GM12878 (cell line): ENCODE results near the gene CIB4. TPM values are rescaled to one million over a fixed set of nuclear protein-coding genes. Genes with fewer than 3 reads are reported as not detected.

Source experiments
- ATAC-seq: fragments of 200-7000 bp; cut with Tn5 transposase; 3 replicates; pipeline ENCODE4 v1.9.1; 2020; ENCODE audit warnings: mild to moderate bottlenecking, moderate library complexity
- BruUV-seq: library from RNA; stranded (reverse); fragments of 400-500 nt; replicated peaks from 2 replicates; lab custom pipeline; 2021; lab: Mats Ljungman, UMichigan
- CTCF ChIA-PET: fragments of 300-600 bp; sonication (Branson Sonifier 250); formaldehyde crosslinking; extraction: SDS; loops from one replicate; lab custom pipeline; 2021; ENCODE audit warnings: inconsistent platforms; lab: Yijun Ruan, JAX
- POLR2A ChIA-PET: fragments of 350-600 bp; formaldehyde crosslinking; extraction: SDS; loops from one replicate; lab custom pipeline; 2021; ENCODE audit warnings: inconsistent platforms; lab: Charles Lee
- RAD21 ChIA-PET: fragments of 300-600 bp; sonication (Branson Sonifier 250); formaldehyde crosslinking; loops from one replicate; lab custom pipeline; 2023; ENCODE audit warnings: antibody characterized with exemption; ENCODE audit not compliant: unreplicated experiment; lab: Charles Lee
- SMC1A ChIA-PET: fragments of 300-600 bp; sonication (Branson Sonifier 250); formaldehyde crosslinking; loops from one replicate; lab custom pipeline; 2023; ENCODE audit not compliant: unreplicated experiment, uncharacterized antibody; lab: Charles Lee
- DNase-seq: peaks from one replicate; pipeline ENCODE4 v3.0.0-alpha.2; 2011; ENCODE audit warnings: low read depth, low spot score
- FAIRE-seq: peaks from 3 replicates; lab custom pipeline; 2011; peaks lifted over from hg19 to GRCh38; lab: Jason Lieb, UNC
- H2AFZ ChIP-seq: 2 replicates; pipeline ENCODE4 v1.6.0; 2011; ENCODE audit warnings: low read depth, low read length, control low read depth; ENCODE audit not compliant: control insufficient read depth
- H3K27ac ChIP-seq: 2 replicates; pipeline ENCODE4 v1.5.1; 2011; ENCODE audit warnings: control low read depth; ENCODE audit not compliant: control insufficient read depth, insufficient read depth
- H3K27me3 ChIP-seq, 2 experiments: replicated peaks in 1 of 2; 2 replicates each; pipeline versions ENCODE4 v1.6.0 to v1.6.1; 2011; ENCODE audit warnings: low read length in 1 of 2; ENCODE audit not compliant: control insufficient read depth in 2 of 2, insufficient read depth in 2 of 2
- H3K36me3 ChIP-seq, 2 experiments: 2 replicates each; pipeline ENCODE4 v1.5.1; 2011; ENCODE audit warnings: low read length in 1 of 2; ENCODE audit not compliant: control insufficient read depth in 2 of 2, insufficient read depth in 2 of 2
- H3K4me1 ChIP-seq: 2 replicates; pipeline ENCODE4 v1.6.1; 2011; ENCODE audit warnings: mild to moderate bottlenecking, low read length, moderate library complexity, mixed read lengths; ENCODE audit not compliant: control insufficient read depth, insufficient read depth
- H3K4me2 ChIP-seq: 2 replicates; pipeline ENCODE4 v1.6.0; 2011; ENCODE audit warnings: control low read depth; ENCODE audit not compliant: control insufficient read depth, insufficient read depth
- H3K4me3 ChIP-seq: fragments of 200-600 bp; sonication (generic); 2 replicates; pipeline ENCODE4 v1.5.1; 2016
- H3K79me2 ChIP-seq: 2 replicates; pipeline ENCODE4 v1.6.0; 2011; ENCODE audit warnings: low read length; ENCODE audit not compliant: control insufficient read depth, insufficient read depth
- H3K9ac ChIP-seq: 2 replicates; pipeline ENCODE4 v1.8.0; 2011; ENCODE audit warnings: low read length, control low read depth, mixed read lengths; ENCODE audit not compliant: control insufficient read depth, insufficient read depth
- H3K9me3 ChIP-seq: replicated peaks from 3 replicates; pipeline ENCODE4 v1.5.1; 2011; ENCODE audit warnings: mild to moderate bottlenecking, low read length; ENCODE audit not compliant: control insufficient read depth, insufficient read depth
- H4K20me1 ChIP-seq: 2 replicates; pipeline ENCODE4 v1.6.0; 2011; ENCODE audit not compliant: control insufficient read depth, insufficient read depth
- CBX3 ChIP-seq: fragments of 200-600 bp; sonication (generic); IDR thresholded peaks from 2 replicates; pipeline ENCODE4 v1.6.1; 2016; ENCODE audit warnings: low read depth, borderline replicate concordance
- ZBED1 ChIP-seq: IDR thresholded peaks from 2 replicates; pipeline ENCODE4 v1.6.1; 2016; ENCODE audit warnings: borderline replicate concordance
- ZSCAN29 ChIP-seq: fragments of 450-650 bp; IDR thresholded peaks from 2 replicates; pipeline ENCODE4 v1.6.1; 2017; ENCODE audit warnings: mild to moderate bottlenecking, moderate library complexity
- WGBS: methylation state at CpG from one replicate; pipeline ENCODE4 v1.1.6; 2016; ENCODE audit warnings: low lambda C conversion rate; ENCODE audit not compliant: insufficient replicate concordance, insufficient coverage; ENCODE audit errors: missing lambda C conversion rate; 5-methylcytosine and 5-hydroxymethylcytosine counted together
- in situ Hi-C: fragments of 300-500 bp; cut with MboI; formaldehyde crosslinking; loops from 9 replicates; pipeline ENCODE4 v1.14.3; 2018; ENCODE audit warnings: mixed read lengths
- intact Hi-C: fragments of 100-400 bp; cut with micrococcal nuclease; formaldehyde crosslinking; loops from one replicate; pipeline ENCODE4 v1.14.2; 2022; ENCODE audit not compliant: unreplicated experiment
- polyA plus RNA-seq, 11 experiments: library from polyadenylated mRNA; depleted of rRNA in 4 of 11; unstranded in 6 of 11; stranded (reverse) in 5 of 11; fragments of >200 nt; fragmentation: Nextera tagmentation in 4 of 11; fragmentation: Illumina TruSeq in 1 of 11; extraction: Ambion mirVana in 4 of 11; extraction: Trizol in 1 of 11; gene quantifications; 1 replicate in 1 of 11; 2 replicates in 10 of 11; pipeline versions ENCODE4 v1.2.1 to v1.2.3, GENCODE V29; 2011 to 2016; ENCODE audit warnings: inconsistent platforms in 2 of 11, missing spikeins in 2 of 11, low read depth in 1 of 11
- total RNA-seq, 4 experiments: library from RNA; depleted of rRNA in 3 of 4; stranded (reverse); fragments of >200 nt in 3 of 4; fragmentation: Illumina TruSeq in 1 of 4; extraction: Trizol in 1 of 4; gene quantifications; 2 replicates each; pipeline versions ENCODE4 v1.2.1 to v1.2.3, GENCODE V29; 2013 to 2021
- TF ChIP-seq, protein P1 (sequence below): fragments of 150-350 bp; IDR thresholded peaks from 2 replicates; pipeline ENCODE4 v1.6.1; 2016; ENCODE audit warnings: low read depth, low read length

The CIB4 gene
- total and polyA plus RNA-seq, 10 of the 15 experiments (the other 5 are each of a cell fraction or from before 2014, with no cell fraction given): not detected

GRCh38 chr2:26610504-26611335 lies 30.4 kb downstream of the CIB4 start (continued):
- TF ChIP-seq, protein P1, sequence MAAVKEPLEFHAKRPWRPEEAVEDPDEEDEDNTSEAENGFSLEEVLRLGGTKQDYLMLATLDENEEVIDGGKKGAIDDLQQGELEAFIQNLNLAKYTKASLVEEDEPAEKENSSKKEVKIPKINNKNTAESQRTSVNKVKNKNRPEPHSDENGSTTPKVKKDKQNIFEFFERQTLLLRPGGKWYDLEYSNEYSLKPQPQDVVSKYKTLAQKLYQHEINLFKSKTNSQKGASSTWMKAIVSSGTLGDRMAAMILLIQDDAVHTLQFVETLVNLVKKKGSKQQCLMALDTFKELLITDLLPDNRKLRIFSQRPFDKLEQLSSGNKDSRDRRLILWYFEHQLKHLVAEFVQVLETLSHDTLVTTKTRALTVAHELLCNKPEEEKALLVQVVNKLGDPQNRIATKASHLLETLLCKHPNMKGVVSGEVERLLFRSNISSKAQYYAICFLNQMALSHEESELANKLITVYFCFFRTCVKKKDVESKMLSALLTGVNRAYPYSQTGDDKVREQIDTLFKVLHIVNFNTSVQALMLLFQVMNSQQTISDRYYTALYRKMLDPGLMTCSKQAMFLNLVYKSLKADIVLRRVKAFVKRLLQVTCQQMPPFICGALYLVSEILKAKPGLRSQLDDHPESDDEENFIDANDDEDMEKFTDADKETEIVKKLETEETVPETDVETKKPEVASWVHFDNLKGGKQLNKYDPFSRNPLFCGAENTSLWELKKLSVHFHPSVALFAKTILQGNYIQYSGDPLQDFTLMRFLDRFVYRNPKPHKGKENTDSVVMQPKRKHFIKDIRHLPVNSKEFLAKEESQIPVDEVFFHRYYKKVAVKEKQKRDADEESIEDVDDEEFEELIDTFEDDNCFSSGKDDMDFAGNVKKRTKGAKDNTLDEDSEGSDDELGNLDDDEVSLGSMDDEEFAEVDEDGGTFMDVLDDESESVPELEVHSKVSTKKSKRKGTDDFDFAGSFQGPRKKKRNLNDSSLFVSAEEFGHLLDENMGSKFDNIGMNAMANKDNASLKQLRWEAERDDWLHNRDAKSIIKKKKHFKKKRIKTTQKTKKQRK: no peak
- TF ChIP-seq ZSCAN29 (no peak), ZBED1 (no peak)

DNA sequence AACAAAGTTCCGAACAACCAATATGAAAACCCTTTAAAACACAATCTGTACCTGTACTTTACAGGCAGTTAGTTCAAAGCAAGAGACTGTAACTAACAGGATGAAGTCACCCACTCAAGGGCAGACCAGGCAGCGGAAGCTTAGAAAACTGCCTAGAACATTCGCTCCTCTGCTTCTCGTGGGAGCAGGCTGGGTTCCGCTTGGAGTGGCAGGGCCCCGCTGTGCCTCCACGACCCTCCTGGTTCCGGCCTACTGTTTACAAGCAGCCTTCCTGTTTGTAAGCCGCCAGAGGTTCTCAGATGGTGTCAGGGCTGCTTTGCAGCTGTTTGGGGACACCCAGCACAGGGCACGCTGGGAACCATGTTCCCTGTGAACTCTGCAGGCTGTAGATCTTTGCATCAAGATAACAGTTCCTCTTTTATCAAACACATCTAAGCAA lies 31.3 kb downstream of the CIB4 start:
- Histone ChIP-seq H3K27ac (no peak overlapping the region), H3K27me3 (peaks cover under 1 to 3% of the 10 kb centered on the region in 2 experiments; a peak in 3 of 4 replicates), H4K20me1 (no peaks in the 10 kb centered on the region), H3K4me2 (no peak overlapping the region), H3K4me1 (no peaks in the 10 kb centered on the region), H3K9ac (no peak overlapping the region), H3K4me3 (no peak overlapping the region), H3K36me3 (no peaks in the 10 kb centered on the region), H2AFZ (no peak overlapping the region), H3K9me3 (no peaks in the 10 kb centered on the region), H3K79me2 (no peaks in the 10 kb centered on the region)
- POLR2A ChIA-PET: no interaction called here
- no TSS peak for BruUV-seq
- ATAC-seq: peak; percentile 31; the same call in 2 of the 3 replicates
- RAD21 ChIA-PET: no interaction called here
- intact Hi-C loops: no loop called here
- no peak for FAIRE-seq
- SMC1A ChIA-PET: no interaction called here
- 8% methylated on average over 10 of the region's 10 CpGs for WGBS
- no peak for DNase-seq
- in situ Hi-C loops: no loop called here
- no peak for TF ChIP-seq CBX3
- CTCF ChIA-PET: interaction anchor here (8.3 kb wide), 1 partner anchor 136 kb away, joined by 156 read pairs; no protein-coding TSS in a partner anchor
